Loucy (cell line): Measurements from ENCODE around the gene MSX1.

Source experiments
- EZH2phosphoT487 ChIP-seq: fragments of 200-600 bp; IDR thresholded peaks from 2 replicates; pipeline ENCODE4 v1.6.1; 2018; ENCODE audit warnings: antibody characterized with exemption, mild to moderate bottlenecking, moderate library complexity, borderline replicate concordance
- TF ChIP-seq, protein P1 (sequence below): fragments of 200-600 bp; sonication (generic); conservative IDR thresholded peaks from 2 replicates; pipeline ENCODE4 v1.5.1; 2014; ENCODE audit warnings: mild to moderate bottlenecking, antibody characterized with exemption, low read length

DNA sequence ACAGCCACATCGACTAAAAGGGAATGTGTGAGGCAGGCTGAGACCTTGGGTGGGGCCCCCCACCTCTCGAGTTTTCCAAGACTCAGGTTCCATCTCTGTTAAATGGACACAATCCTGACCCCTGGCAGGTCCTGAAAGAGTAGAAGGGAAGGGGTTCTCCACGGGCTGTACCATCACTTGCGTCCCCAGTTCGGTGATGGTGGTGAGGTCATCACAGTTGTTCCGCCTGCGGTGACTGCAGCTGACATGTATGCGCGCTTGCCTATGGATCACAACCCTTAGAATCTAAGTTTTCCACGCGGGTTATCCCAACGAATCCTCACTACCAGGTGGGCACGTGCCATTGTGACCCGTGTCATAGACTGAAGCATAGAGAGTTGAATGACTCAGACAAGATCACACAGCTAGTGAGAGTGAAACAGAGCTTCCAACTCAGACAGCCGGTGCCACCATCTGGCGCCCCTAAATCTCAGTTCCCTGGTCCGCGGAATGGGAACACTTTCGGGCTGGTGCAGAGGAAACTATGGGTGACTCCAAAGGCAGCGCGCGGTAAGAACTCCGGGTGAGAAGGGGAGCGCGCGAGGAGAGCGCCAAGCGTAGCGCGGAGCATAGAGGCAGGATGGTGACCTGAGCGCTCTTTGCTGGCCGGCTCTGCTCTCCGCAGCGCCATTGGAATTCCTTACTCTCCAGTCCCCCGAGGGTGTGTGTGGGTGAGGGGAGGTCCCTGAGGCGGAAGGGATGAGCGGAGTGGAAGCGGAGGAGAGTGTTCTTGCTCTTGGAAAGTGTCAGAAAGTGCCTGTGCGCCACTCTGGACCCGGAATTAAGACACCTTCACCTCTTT, 10.5 kb downstream of the MSX1 start:
- TF ChIP-seq, protein P1, sequence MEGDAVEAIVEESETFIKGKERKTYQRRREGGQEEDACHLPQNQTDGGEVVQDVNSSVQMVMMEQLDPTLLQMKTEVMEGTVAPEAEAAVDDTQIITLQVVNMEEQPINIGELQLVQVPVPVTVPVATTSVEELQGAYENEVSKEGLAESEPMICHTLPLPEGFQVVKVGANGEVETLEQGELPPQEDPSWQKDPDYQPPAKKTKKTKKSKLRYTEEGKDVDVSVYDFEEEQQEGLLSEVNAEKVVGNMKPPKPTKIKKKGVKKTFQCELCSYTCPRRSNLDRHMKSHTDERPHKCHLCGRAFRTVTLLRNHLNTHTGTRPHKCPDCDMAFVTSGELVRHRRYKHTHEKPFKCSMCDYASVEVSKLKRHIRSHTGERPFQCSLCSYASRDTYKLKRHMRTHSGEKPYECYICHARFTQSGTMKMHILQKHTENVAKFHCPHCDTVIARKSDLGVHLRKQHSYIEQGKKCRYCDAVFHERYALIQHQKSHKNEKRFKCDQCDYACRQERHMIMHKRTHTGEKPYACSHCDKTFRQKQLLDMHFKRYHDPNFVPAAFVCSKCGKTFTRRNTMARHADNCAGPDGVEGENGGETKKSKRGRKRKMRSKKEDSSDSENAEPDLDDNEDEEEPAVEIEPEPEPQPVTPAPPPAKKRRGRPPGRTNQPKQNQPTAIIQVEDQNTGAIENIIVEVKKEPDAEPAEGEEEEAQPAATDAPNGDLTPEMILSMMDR, result no peak
- TF ChIP-seq EZH2phosphoT487, result no peak
